Aorta (tissue), 5 donors: ENCODE measurements around the gene FOXA3. TPM values are rescaled to one million over a fixed set of nuclear protein-coding genes. Genes with fewer than 3 reads are reported as not detected.
A peak's percentile ranks its signal among the peaks of the same experiment; 100 is the strongest.

Experiments used
- ATAC-seq: fragments of 200-7000 bp; cut with Tn5 transposase; one replicate; pipeline ENCODE4 v1.9.1; 2022; ENCODE audit warnings: moderate library complexity; ENCODE audit not compliant: low FRiP score
- DNase-seq, 2 donors: peaks; one replicate each; pipeline ENCODE4 v3.0.0-alpha.2; 2020
- H3K27ac ChIP-seq, 2 donors: one replicate each; pipeline ENCODE4 v1.5.1; 2013; ENCODE audit warnings: low read length in 2 of 2, mild to moderate bottlenecking in 2 of 2, moderate library complexity in 2 of 2, control low read depth in 1 of 2, inconsistent platforms in 1 of 2, low read depth in 1 of 2
- H3K27me3 ChIP-seq, 2 donors: one replicate each; pipeline ENCODE4 v1.6.1; 2013; ENCODE audit warnings: control low read depth in 1 of 2, low read length in 1 of 2, mild to moderate bottlenecking in 1 of 2, moderate library complexity in 1 of 2; ENCODE audit not compliant: insufficient read depth in 2 of 2, control insufficient read depth in 1 of 2
- H3K36me3 ChIP-seq, 2 donors: one replicate each; pipeline ENCODE4 v1.6.1; 2013; ENCODE audit warnings: control low read depth in 1 of 2, low read length in 1 of 2, mild to moderate bottlenecking in 1 of 2; ENCODE audit not compliant: insufficient read depth in 2 of 2, control insufficient read depth in 1 of 2
- H3K4me1 ChIP-seq, 2 donors: one replicate each; pipeline ENCODE4 v1.6.1; 2013; ENCODE audit warnings: low read length in 2 of 2, control low read depth in 1 of 2, mild to moderate bottlenecking in 1 of 2, moderate library complexity in 1 of 2; ENCODE audit not compliant: insufficient read depth in 2 of 2, control insufficient read depth in 1 of 2
- H3K4me3 ChIP-seq, 2 donors: one replicate each; pipeline ENCODE4 v1.5.1; 2013; ENCODE audit warnings: low read length in 2 of 2, control low read depth in 1 of 2, mild to moderate bottlenecking in 1 of 2
- H3K9me3 ChIP-seq: one replicate; pipeline ENCODE4 v1.6.1; 2013; ENCODE audit warnings: mild to moderate bottlenecking, low read length; ENCODE audit not compliant: control insufficient read depth
- WGBS, 2 donors: extraction: QIAGEN DNeasy Blood & Tissue Kit; methylation state at CpG; one replicate each; pipeline ENCODE4 v1.1.7; 2013; 5-methylcytosine and 5-hydroxymethylcytosine counted together
- intact Hi-C, 2 donors: fragments of 100-400 bp; cut with DNase I; formaldehyde crosslinking; loops; one replicate each; pipeline versions ENCODE4 v1.14.2 to v1.15.0; 2022
- polyA plus RNA-seq, 2 donors: library from polyadenylated mRNA; stranded (reverse); fragments of 200-250 nt; gene quantifications; one replicate each; pipeline ENCODE4 v1.2.3, GENCODE V29; 2013
- total RNA-seq, 2 donors: library from RNA; stranded (reverse); fragmentation: NEBNext Ultra II Directional; extraction: Animal tissue kit (Norgen Biotek cat#: 25700); gene quantifications; one replicate each; pipeline ENCODE4 v1.2.1, GENCODE V29; 2021
- donor health status: healthy with polysubstance abuse.
- donor health status: Bipolar disorder and iron deficiency.
- donor health status: DM: no; HTN: no; CAD: no.
- donor health status: DM: no; HTN: no; CAD: no.
- donor health status: DM: yes; HTN: yes; CAD: no.

The FOXA3 gene
- total and polyA plus RNA-seq, 4 donors = 0.23 to 3.6 TPM; not detected in 2

DNA sequence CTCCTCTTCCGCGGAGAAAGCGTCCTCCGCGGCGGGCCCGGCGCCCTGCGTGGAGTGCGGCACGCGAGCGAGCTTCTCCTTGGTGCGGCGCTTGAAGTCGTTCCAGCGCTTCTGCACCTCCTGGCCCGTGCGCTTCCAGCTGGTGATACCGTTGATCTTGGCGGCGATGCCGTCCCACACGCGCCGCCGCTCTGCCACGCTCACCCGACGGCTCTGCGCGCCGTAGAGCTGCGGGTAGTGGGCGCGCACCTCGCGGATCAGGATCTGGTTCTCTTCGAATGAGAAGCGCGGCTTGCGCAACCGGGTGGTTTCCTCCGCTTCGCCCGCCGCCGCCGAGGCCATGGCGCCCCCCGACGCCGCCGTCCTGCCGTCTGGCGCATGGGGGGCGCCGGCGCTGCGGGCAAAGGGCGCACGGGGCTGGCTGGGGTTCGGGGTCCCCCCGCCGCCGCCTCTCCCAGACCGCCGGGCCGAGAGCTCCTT lies 37.3 kb downstream of the FOXA3 start:
- peak; percentile 76 to 85 for DNase-seq
- intact Hi-C loops = no loop called here
- Histone ChIP-seq H3K9me3 (no peaks in the 10 kb centered on the region), H3K4me1 (no peaks in the 10 kb centered on the region), H3K36me3 (no peaks in the 10 kb centered on the region), H3K27ac (no peak overlapping the region), H3K27me3 (no peaks in the 10 kb centered on the region), H3K4me3 (peak overlapping the region; percentile 61 to 68)
- ATAC-seq = no peak
- WGBS, 2 donors = 3 to 6% methylated on average over 69 of the region's 69 CpGs

DNA sequence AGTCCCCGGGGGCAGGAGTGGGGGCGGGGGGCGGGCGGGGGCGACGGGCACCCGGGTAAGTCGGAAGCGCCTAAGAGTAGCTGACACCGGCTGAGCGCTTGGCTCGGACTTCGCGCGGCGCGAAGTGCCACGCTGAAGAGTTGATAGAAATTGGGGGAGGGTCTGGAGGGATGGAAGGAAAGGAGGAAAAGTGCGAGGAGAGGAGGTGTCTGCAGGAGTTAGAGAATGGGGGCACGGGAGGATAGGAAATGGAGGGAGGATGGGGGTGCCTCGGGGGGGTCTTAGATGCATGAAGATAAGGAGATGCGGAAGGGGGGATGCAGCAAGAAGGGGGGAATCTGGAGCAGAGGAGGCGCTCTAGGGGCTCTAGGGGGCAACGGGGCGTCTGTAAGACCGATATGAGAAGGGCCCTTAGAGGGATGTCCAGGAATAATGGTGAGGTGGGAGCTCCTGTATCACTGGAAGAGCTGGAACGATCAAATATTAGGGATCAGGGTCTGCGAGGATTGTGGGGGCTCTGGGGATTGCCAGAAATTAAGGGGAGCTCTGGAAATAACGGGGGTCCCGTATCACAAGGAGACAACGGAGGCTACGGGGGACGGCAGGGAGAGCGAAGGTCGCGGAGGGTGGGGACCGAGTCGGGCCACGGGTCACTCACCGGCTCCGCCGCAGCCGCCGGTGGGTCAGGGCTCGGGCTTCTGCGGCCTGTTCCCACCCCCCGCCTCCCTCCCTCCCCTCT lies 38.0 kb downstream of the FOXA3 start, which contains the start of gene MYPOP:
TSS of gene MYPOP (minus strand) at position 702 of the 739 bp plus-strand sequence. CDS start 840 bp downstream, outside the sequence.
- intact Hi-C loops = no loop called here
- no peak for DNase-seq
- WGBS, 2 donors = 0 to 1% methylated on average over 39 to 47 of the region's 47 CpGs
- Histone ChIP-seq H3K27ac (no peak within 1 kb of the TSS), H3K9me3 (no peaks in the 10 kb centered on the region), H3K4me1 (no peaks in the 10 kb centered on the region), H3K27me3 (no peaks in the 10 kb centered on the region), H3K4me3 (peak within 1 kb of the TSS; percentile 68 to 77), H3K36me3 (no peaks in the 10 kb centered on the region)
- no peak for ATAC-seq

DNA sequence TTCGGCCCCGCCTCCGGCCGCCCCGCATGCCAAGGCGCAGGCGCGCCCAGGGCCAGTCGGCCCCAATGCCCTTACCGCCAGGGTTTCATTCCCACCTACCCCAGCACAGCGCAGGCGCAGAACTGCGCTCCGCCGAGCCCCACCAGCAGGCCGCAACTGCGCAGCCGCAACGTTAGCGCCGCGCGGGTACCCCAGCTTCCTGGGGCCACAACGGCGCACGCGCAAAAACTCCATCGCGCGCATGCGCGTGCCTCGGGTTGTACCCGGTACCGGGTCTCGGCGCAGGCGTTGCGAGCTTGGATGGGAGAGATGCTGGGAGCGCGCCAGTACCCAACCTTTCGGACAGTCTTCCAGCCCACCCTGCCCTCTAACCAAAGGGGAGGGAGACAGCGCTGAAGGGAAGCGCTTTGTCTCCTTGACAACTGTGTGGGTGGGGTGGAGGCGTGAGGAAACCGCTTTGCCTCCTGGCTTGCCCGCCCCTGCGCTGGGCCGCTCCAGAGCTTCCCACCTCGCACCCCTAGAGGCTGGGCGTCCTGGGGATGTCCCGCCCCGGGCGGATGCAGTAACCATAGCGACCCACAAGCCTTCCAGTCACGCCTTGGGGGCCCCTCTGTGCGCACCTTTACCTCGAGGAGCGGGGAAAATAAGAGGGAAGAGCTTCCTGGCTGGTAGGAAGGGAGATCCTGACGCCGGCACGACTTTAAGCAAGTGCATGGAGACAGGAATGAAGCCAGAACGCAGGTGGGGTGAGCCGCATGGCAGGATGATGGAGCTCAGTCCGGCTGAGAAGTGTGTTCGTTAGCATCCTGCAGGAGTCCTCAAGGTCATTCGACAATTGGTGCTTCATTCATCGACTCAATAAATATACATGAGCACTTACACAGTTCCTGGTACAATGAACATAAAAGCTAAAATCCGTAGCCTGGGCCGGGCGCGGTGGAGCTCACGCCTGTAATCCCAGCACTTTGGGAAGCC lies 38.8 kb downstream of the FOXA3 start:
- no peaks in the 10 kb centered on the region for H3K4me1 ChIP-seq

DNA sequence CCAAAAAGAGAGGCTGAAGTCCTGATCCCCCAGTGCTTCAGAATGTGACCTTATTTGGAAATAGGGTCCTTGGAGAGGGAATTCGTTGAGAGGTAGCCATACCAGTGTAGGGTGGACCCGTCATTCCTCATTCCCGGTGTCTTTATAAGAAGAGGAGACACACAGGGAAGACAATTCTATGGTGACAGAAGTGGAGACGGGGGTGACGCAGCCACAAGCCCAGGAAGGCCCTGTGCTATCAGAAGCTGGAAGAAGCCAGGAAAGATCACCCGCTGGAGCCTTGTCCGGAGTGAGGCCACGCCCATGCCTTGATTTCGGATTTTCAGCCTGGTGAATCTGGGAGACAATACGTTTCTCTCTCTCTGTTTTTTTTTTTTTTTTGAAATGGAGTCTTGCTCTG lies 40.9 kb downstream of the FOXA3 start:
- intact Hi-C loops = no loop called here
- Histone ChIP-seq H3K36me3 (no peaks in the 10 kb centered on the region), H3K4me1 (no peaks in the 10 kb centered on the region), H3K27ac (no peak overlapping the region), H3K27me3 (no peaks in the 10 kb centered on the region), H3K4me3 (no peak overlapping the region), H3K9me3 (no peaks in the 10 kb centered on the region)
- ATAC-seq = no peak
- no peak for DNase-seq
- WGBS, 2 donors = 77 to 82% methylated on average over 9 to 10 of the region's 10 CpGs

More for the DNA sequence above, 38.8 kb downstream of the FOXA3 start:
- no peaks in the 10 kb centered on the region for H3K27me3 ChIP-seq
- H3K4me3 ChIP-seq = peak overlapping the region; percentile 7 to 30
- no peaks in the 10 kb centered on the region for H3K9me3 ChIP-seq
- H3K36me3 ChIP-seq = no peaks in the 10 kb centered on the region
- H3K27ac ChIP-seq = no peak overlapping the region
- WGBS, 2 donors = 1% methylated on average over 63 to 73 of the region's 73 CpGs
- ATAC-seq (peak; percentile 98), DNase-seq (peak; percentile 99 to 100)
- intact Hi-C loops = no loop called here

DNA sequence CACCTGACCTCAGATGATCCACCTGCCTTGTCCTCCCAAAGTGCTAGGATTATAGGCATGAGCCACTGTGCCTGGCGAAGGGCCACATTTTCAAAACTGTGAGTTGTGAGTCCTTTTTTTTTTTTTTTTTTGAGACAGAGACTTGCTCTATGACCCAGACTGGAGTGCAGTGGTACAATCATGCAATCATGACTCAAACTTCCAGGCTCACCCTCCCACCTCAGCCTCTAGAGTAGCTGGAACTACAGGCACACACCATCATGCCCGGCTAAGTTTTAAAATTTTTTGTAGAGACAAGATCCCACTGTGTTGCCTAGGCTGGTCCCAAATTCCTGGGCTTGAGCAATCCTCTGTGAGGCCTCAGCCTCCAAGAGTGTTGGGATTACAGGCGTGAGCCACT lies 42.1 kb downstream of the FOXA3 start:
- Histone ChIP-seq H3K27ac (no peak overlapping the region), H3K9me3 (no peaks in the 10 kb centered on the region), H3K36me3 (no peaks in the 10 kb centered on the region), H3K4me3 (no peak overlapping the region), H3K27me3 (no peaks in the 10 kb centered on the region), H3K4me1 (no peaks in the 10 kb centered on the region)
- ATAC-seq = no peak
- 88 to 89% methylated on average over 3 of the region's 3 CpGs for WGBS, 2 donors
- intact Hi-C loops = no loop called here
- no peak for DNase-seq

DNA sequence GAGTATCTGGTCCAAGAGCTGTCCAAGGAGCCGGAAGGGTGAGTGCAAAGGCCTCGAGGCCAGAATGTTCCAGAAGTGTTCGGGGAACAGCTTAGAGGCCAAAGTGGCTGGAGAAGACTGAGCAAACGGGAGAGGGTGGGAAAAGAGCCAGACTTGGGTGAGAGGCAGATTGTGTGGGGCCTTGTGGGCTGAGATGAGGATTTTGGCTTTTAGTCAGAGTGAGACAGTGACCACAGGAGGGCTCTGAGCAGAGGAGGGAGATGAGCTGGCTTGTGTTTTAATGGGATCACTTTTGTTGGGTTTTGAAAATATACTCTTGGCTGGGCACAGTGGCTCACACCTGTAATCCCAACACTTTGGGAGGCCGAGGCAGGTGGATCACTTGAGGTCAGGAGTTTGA lies 44.8 kb downstream of the FOXA3 start:
- Histone ChIP-seq H3K27me3 (no peaks in the 10 kb centered on the region), H3K27ac (no peak overlapping the region), H3K4me1 (no peaks in the 10 kb centered on the region), H3K4me3 (no peak overlapping the region), H3K36me3 (no peaks in the 10 kb centered on the region), H3K9me3 (no peaks in the 10 kb centered on the region)
- 67 to 78% methylated on average over 5 of the region's 5 CpGs for WGBS, 2 donors
- intact Hi-C loops = no loop called here
- no peak for ATAC-seq
- DNase-seq = no peak

DNA sequence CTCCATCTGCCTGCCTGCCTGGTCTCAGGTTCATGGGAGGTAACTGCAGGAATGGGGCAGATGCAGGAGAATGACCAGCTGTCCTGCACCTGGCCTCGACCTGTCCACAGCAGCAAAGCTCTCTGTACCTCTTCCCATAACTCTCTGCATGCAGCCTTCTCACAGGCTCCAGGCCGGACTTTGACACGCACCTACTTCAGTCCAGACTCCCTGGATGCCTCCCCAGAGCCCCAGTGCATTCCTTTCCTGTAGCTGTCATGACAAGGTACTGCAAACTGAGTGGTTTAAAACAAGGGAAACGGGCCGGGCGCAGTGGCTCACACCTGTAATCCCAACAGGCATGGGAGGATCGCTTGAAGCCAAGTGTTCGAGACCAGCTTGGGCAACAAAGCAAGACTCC lies 47.2 kb downstream of the FOXA3 start:
- Histone ChIP-seq H3K36me3 (no peaks in the 10 kb centered on the region), H3K27me3 (no peaks in the 10 kb centered on the region), H3K9me3 (no peaks in the 10 kb centered on the region), H3K4me1 (no peaks in the 10 kb centered on the region), H3K4me3 (no peak overlapping the region), H3K27ac (no peak overlapping the region)
- DNase-seq (no peak), ATAC-seq (no peak)
- 64 to 73% methylated on average over 8 of the region's 8 CpGs for WGBS, 2 donors
- intact Hi-C loops = no loop called here

DNA sequence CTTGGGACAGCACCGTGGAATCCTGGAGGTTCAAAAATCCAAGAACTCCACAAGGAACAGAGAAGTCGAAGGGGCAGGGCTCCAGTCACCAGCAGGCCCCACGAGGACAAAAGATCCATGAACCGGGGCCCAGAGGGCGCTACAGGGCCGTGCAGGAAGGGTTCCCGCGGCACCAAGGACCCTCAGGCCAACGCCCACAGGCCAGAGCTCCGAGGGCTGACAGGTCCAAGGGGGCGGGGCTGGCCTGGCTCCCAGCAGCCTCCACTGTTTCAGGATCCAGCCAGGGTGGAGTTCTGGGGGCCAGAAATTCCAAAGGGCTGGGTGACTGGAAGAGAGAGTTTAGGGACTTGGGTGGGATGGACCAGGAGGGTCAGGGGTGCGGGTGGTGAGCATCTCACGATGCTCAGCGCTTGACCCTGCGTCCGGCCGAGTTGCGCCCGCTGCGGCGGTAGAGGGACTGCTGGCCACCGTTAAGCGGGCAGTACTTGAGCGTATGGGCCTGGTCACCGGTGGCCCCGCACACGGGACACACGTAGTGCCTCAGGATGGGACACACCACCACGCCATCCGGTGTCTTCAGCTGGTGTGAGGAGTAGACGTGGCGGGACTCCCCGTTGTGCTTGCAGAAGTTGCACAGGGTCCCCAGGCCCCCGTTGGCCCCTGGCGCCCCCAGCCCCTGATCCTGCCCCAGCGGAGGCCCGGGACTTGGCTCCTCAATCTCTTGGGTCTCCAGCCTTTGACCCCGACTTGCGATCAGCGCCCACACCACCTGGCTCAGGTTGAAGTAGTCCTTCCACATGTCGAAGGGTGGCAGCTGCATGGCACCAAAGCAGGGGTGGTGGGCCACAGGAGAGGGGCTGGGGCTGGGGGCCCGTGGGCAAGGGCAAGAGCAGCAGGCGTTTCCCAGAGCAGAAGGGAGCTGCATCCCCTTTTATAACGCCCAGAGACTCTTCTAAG lies 50.0 kb downstream of the FOXA3 start, which contains the start of gene NANOS2:
TSS of gene NANOS2 (minus strand) at position 905 of the 957 bp plus-strand sequence. CDS start at position 820, 85 bp downstream.
- ATAC-seq (no peak), DNase-seq (no peak)
- no peaks in the 10 kb centered on the region for H3K27me3 ChIP-seq
- H3K36me3 ChIP-seq = no peaks in the 10 kb centered on the region
- intact Hi-C loops = no loop called here
- no peak within 1 kb of the TSS for H3K27ac ChIP-seq
- no peak within 1 kb of the TSS for H3K4me3 ChIP-seq
- H3K4me1 ChIP-seq = no peaks in the 10 kb centered on the region
- 52 to 59% methylated on average over 43 to 44 of the region's 44 CpGs for WGBS, 2 donors
- H3K9me3 ChIP-seq = no peaks in the 10 kb centered on the region
